GM13977 (cell line): ENCODE results near the gene SEZ6.

Experiments used
- DNase-seq: peaks from one replicate; pipeline ENCODE4 v3.0.0; 2012; ENCODE audit warnings: low spot score
- CTCF ChIP-seq: IDR thresholded peaks from 2 replicates; pipeline ENCODE4 v1.5.1; 2012; ENCODE audit warnings: mild to moderate bottlenecking, control low read depth; ENCODE audit not compliant: insufficient read depth; ENCODE audit errors: extremely low read depth, missing control alignments
- in situ Hi-C: fragments of 300-500 bp; cut with MboI; formaldehyde crosslinking; loops from one replicate; pipeline ENCODE4 v1.12.0; 2022; ENCODE audit warnings: low sequenced_read_pairs, low pct_unique_long_range_greater_than_20kb, mixed read lengths, inconsistent platforms; ENCODE audit not compliant: unreplicated experiment

Gene SEZ6

GRCh38 chr17:28993645-28994426 is 12.0 kb downstream of the SEZ6 start:
- no peak for TF ChIP-seq CTCF
- in situ Hi-C loops = no loop called here
- no peak for DNase-seq

- in situ Hi-C loops = no loop called here
- DNase-seq = no peak
- no peak for TF ChIP-seq CTCF
Measured at GRCh38 chr17:28992625-28993600, 12.9 kb downstream of the SEZ6 start.

- DNase-seq = no peak
- in situ Hi-C loops = no loop called here
- no peak for TF ChIP-seq CTCF
Measured at GRCh38 chr17:28992185-28992584, 13.6 kb downstream of the SEZ6 start.

- TF ChIP-seq CTCF = no peak
- in situ Hi-C loops = no loop called here
- no peak for DNase-seq
Measured at GRCh38 chr17:28991779-28992178, 14.1 kb downstream of the SEZ6 start.

GRCh38 chr17:28989028-28989427 is 16.8 kb downstream of the SEZ6 start:
- DNase-seq = no peak
- no peak for TF ChIP-seq CTCF
- in situ Hi-C loops = no loop called here

GRCh38 chr17:28988475-28988874 is 17.4 kb downstream of the SEZ6 start:
- no peak for TF ChIP-seq CTCF
- DNase-seq = no peak
- in situ Hi-C loops = no loop called here
